ENCODE data around the gene CTSC.
A peak's percentile ranks its signal among the peaks of the same experiment; 100 is the strongest.

Gene CTSC

DNA sequence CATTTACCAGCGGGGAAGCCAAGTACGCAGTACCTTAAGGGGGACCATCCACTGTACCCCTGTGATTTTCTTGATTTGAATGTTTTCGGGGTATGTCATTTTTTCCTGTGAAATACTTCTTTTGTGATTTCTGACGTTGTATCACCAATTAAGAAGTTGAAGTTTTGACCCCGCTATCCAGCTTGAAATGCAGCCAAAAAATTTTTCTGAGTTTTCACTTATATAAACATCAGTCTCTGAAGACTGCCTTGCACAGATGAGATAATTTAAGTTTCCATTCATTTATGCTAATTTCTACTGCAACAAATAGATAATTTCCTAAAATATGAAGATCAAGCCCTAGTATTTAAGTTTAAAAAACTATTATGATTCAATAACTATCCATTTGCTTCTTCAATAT, 20.0 kb downstream of the CTSC start:
- peak; percentile 46 for DNase-seq (ENCODE audit: low read depth)

- DNase-seq (ENCODE audit: low read depth), result no peak
These were observed 21.5 kb downstream of the CTSC start for GRCh38 chr11:88315981-88316441.

DNA sequence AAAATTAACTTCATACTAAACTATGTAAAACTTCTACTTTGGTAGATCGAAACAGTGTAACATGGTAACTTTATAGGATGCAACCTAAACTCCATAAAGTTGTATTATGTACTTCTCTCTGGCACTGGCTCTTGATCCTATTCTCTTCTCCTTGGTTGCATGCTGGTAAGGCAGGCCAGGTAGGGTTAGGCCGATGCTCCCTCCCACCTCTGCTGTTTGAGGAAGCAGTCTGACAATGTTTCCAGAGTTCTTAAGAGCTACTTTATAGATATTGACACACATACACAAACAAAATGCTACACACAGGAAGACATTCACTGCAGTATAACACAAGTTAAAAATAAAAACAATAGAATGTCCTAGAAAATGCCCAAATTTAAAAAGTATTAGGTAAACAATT, 22.5 kb downstream of the CTSC start:
- no peak for DNase-seq (ENCODE audit: low read depth)

- DNase-seq (ENCODE audit: low read depth), result no peak
These were observed 24.1 kb downstream of the CTSC start for GRCh38 chr11:88313441-88313840.

DNA sequence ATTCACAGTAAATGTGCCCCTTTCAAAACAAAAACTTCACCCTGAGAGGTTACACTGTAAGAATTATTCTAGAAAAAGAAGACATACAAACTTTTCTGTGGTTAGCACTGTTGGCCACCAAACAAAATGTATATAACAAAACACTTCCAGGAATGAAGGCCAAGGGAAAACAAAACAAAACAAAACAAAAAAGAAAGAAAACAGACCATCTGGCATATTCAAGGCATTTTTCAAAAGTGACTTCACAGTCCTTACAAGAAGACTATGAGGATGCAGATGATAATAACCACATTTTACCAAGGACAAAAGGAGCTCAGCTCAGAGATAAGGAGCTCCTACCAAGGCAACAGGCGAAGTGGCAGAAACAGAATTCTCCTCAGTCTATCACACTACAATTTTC, 24.9 kb downstream of the CTSC start:
- peak; percentile 54 for DNase-seq (ENCODE audit: low read depth)

DNA sequence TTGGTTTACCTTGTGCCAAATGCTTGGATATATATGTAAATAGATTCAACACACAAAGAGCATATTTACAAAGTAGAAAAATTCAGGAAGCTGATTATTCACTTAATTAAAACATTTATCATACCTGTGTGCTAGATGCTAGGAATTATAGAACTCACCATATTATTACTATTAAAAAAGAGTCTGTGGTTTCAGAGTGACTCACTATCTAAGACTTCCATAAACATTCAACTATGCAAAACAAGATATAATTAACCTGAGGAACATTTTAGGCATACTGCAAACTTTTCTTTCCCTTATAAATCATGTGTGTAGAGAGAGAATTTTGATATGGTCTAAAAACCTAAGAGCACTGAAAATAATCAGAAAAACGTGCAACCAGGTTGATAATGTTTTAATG, 27.3 kb downstream of the CTSC start:
- DNase-seq (ENCODE audit: low read depth), result peak; percentile 63

DNA sequence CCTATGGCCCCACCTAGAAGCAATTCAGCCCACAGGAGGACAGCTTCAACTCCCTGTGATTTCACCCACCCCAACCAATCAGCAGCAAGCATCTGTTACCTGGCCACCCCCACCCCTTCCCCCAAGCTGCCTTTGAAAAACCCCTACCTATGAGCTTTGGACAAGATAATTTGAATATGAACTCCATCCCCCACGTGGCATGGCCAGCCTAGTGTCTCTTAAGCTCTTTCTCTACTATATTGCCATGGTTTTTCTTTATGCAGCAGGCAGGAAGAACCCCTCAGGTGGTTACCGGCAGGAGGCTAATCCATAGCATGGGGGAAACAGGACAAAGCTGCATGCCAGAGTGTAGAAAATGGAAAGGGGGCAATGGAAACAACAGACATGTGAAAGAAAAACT, 29.0 kb downstream of the CTSC start:
- no peak for DNase-seq (ENCODE audit: low read depth)

DNA sequence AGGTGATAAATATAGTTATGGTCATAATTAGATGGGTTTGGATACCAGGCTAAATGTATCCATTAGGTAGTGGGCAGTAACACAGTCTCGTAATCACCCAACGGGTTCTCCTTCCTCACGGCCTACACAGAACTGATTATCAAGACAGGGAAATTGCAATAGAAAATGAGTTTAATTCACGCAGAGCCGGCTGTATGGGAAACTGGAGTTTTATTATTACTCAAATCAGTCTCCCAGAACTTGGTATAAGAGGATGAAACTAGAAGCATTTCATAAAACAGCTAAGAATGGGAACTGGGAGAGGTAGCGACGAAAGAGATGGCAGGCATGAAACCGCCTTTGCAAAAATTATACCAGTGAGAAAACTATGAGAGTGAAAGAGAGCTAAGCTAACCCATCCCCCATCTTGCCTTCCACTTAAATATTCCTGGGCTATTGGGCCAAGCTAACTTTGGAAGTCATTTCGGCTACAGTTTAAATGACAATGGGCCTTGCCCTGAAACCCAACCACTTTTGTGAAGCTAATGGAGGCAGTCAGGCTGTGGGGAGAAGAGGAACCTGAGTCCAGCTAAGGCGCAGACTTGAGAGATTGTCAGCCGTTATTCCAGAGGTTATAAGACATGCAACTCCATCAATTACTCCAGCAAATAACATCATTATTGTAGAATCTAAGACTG, 29.6 kb downstream of the CTSC start:
- no peak for DNase-seq (ENCODE audit: low read depth)

DNA sequence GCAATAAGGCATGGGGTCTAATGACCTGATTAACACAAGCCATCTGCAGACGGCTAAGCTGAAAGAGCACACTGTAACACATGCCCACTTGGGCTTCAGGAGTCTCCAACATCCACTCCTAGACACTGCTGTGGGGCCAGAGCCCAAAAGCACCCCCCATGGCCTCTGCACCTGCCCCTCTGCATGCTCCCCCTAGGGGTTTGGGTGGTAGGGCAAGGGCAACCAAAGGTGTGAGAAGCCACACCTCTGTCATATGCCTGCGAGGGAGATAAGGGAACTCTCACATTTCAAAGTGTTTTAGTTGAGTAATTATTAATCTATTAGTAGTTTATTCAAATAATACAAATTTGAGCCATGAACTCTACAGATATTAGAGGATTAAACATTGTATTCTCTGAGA, 30.8 kb downstream of the CTSC start:
- DNase-seq (ENCODE audit: low read depth), result no peak

DNA sequence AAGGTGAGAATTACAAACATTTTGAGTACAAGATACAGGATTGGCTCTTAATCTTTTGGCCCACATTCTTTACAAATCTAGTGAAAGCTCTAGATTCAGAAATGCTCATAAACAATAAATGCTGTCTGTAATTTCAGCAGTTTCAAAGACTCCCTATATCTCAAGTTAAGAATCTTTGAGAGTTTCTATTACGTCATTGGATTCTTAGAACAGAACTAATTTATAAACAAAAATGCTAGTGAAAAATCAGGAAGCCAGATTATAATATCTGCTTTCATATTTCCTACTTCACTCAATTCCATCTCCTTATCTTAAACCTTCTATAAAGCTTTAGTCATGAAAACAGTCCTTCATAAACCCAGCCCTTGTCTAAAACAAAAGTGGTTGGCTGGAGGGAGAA, 32.1 kb downstream of the CTSC start:
- DNase-seq (ENCODE audit: low read depth), result no peak

- no peak for DNase-seq (ENCODE audit: low read depth)
These were observed 33.2 kb downstream of the CTSC start for GRCh38 chr11:88304352-88304751.

DNA sequence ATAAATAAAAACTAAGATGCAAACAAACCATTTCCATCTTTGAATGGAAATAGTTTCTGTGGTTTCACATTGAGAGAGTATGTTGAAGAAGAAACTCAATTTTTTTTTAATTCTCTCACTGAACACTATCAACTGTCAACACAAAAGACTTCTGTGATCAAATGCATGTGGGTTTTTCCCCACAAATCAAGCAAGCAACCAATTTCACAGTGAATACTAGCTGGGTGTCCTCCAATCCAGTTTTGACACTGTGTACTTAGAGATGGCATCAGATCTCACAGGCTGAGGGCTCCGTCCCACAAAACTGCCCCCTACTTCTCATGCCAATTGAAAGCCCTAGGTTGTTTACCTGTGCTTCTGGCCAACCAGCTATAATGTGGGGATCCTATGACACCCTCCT, 34.5 kb downstream of the CTSC start:
- no peak for DNase-seq (ENCODE audit: low read depth)

DNA sequence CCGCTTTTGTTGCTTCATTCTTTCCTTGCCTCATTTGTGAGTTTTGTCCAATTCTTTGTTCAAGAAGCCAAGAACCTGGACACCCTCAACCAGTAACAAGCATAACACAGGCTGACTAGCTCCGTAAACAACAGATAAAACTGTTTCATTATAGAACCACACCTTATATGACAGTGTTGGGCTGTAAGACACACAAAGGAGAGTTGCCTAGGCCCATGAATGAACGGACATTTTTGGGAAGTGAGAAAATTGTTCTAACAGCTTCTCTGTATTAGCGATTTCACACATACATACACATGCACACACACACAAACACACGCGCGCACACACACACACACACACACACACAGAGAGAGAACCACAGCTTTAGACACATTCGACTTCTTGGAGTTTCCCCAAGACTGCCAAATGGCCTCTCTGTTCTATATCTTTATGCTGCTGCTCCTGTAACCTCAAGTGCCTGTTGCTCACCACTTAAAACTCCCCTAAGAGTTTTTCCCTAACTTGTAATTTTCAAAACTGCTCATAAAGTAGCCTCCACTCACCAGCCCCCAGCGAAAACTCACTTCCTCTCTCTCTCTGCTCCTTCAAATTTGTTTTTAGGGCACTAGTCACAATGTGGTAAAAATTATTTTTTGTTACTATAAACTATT, 35.9 kb downstream of the CTSC start:
- DNase-seq (ENCODE audit: low read depth), result no peak

DNA sequence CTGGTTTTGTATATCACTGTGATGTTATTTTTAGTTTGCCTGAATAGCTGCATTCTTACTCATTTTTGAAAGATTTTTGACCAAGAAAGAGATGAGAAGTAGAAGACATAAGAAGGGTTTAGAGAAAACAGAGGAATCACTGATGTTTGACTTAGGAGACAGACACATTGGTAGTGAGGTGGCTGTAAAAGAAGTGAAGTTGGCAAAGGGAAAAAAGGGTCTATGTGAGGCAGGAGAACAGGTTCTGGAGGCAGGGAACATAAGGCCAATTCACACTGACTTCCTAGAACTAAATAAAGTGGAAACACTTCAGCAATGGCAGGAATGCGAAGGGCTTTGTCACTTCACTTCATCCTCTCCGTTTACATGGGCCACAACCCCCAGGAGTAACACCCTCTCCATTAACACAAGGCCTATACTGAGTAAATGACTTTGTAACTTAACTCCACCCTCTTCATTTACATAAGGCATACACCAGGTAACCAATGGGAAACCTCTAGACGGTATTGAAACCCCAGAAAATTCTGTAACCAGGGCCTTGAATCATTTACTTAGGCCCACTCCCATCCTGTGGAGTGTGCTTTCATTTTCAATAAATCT, 36.5 kb downstream of the CTSC start:
- no peak for DNase-seq (ENCODE audit: low read depth)

DNA sequence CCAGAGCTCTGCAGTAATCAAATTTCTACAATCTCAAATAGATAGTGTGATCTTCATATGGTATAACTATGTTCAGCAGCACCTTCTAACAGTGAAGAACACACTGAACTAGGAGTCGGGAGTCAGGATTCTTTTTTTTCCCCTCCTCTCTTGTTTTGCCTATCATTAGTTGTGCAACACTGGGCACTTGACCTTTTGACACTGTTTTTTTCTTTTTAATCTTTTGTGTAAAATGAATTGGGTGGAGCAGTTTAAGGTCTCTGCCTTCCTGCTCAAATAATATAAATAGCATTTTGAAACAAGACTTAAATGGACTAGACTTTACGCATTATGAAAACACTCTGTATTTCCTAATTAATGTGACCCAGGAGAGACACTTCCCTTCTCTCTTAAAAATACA, 39.7 kb downstream of the CTSC start:
- no peak for DNase-seq (ENCODE audit: low read depth)

DNA sequence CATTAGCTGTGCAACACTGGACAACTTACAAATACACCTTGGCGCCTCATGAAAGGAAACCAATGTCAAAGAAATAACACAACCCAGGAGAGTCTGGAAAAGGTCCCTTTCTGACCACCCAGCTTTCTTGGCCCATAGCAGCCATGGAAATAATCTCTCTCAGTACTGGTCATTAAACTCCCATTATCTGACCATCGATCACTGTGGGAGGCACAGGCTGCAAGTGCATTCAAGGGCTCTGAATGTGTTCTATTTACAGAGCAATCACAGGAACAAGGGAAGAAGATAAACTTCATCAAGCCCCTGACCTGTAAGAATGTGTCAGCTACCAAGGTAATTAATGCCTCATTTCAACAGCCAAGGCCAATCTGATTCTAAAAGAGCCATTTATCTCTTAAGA, 40.1 kb downstream of the CTSC start:
- DNase-seq (ENCODE audit: low read depth), result no peak

DNA sequence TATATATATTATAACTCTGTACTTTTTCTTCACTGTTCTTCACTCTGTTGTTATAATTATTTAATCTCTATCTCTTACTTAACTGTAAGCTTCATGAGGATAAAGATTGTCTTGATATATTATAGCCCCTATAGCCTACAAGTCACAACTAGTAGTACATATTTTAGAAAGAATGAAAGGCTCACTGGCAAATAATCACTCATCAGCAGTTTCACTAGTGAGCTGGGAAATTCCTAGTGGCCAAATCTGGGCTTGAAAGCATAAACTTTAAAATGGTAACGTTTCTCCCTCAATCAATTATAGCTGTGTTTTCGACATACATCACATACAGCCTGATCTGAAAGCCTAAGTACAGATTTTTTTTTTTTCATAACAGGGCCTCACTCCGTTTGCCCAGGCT, 42.5 kb downstream of the CTSC start:
- DNase-seq (ENCODE audit: low read depth), result no peak

DNA sequence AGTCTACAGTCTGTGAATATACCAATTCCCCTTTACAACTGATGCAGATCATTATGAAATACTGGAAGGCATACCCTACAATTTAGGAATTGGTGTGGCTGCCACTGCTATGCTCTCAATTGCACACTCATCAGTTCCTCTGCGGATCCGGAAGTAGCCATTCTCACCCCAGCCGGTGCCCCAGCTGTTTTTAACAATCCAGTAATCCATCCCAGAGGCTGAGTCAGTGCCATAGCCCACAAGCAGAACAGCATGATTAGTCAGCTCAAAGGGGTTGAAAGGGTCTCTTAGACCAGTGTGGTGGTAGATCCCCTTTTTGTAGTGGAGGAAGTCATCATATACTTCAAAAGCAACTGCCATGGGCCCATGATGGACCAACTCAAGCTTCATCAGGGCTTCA, 43.6 kb downstream of the CTSC start:
- peak; percentile 57 for DNase-seq (ENCODE audit: low read depth)

DNA sequence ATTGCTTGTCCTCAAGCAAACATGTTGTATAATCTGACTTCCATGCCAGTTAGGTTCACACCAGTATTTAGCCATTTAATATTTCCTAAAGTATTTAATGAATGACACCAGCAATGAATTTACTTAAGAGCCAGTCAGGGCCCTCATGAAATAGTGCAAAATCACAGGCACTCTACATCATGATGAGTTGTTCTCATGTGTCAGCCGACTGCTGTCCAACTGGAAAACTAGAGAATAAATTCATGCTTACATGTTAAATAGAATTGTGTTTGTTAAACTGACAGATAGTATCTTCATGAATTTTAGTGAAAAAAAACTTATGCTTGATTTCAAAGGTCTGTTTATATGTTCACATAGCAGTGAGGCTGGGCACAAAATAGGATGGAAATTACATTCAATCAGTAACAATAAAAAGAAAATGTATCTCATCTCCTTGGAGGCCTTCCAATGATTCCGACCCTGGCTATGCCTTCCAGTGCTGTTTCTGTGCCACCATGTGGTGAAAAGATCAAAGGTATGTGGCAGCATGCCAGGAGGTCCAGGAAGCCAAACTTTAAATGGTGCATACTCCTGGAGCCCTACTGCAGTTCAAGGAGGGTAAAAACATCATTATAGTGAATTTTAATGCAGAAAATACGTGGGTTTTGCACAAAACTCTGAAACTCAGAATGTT, 45.2 kb downstream of the CTSC start:
- peak; percentile 37 for DNase-seq (ENCODE audit: low read depth)

- DNase-seq (ENCODE audit: low read depth), result no peak
These were observed 49.0 kb downstream of the CTSC start for GRCh38 chr11:88288560-88288959.

- DNase-seq (ENCODE audit: low read depth), result peak; percentile 36
These were observed 53.0 kb downstream of the CTSC start for GRCh38 chr11:88284336-88285050.

DNA sequence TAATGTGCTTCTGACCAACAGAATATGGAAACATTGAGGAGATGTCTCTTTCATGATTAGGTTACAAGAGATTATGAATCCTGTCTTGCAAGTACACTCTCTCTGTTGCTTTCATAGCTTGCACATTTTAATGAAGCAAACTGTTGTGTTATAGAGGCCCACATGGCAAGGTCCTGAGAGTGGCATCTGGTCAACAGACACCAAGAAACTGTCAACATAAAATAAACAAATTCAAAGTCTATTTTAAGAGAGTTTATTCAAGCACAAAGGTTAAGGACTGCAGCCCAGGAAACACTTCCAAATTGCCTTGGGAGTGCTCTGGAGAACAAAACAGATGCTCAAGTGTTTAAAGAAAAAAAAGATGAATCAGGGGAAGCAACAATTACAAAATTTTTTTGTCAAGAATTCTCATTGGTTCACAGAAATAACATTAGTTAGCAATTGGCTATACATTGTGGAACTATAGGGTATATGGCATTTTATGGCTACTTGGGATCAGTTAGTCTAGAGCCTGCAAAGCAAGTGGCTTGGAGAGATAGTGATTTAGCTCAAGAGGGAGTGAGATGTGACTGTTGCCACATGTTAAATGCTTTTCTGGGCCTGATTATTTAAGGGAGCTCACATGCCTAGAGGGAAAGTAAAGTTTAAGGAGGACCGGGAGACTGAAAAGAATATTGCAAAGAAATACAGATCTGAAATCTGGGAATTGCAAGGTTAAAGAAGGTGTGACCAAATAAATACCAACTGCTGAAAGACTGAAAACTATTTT, 54.6 kb downstream of the CTSC start:
- DNase-seq (ENCODE audit: low read depth), result no peak
